Choroid plexus epithelial cell (primary cell): Measurements from ENCODE around the gene PRKG1.
A peak's percentile ranks its signal among the peaks of the same experiment; 100 is the strongest.
"Not testable (repeated sequence)": the region's sequence is repeated elsewhere in the genome, so short reads cannot be mapped to it uniquely, and the experiment has no call there.

Source experiments
- DNase-seq: peaks from one replicate; pipeline ENCODE4 v3.0.0-alpha.2; 2010; ENCODE audit warnings: low read depth
- H3K4me3 ChIP-seq: 2 replicates; pipeline ENCODE4 v1.5.1; 2011; ENCODE audit warnings: low read depth, mild to moderate bottlenecking, control low read depth, low read length, moderate library complexity
- CTCF ChIP-seq: conservative IDR thresholded peaks from 2 replicates; pipeline ENCODE4 v1.5.1; 2011; ENCODE audit warnings: low read depth, mild to moderate bottlenecking, control low read depth, inconsistent platforms, low read length, moderate library complexity

Gene PRKG1

GRCh38 chr10:51382181-51382580, 307.9 kb downstream of the PRKG1 start:
- no peak for TF ChIP-seq CTCF

GRCh38 chr10:51384971-51385370, 310.7 kb downstream of the PRKG1 start:
- DNase-seq, result peak; percentile 27
- no peak overlapping the region for H3K4me3 ChIP-seq
- no peak for TF ChIP-seq CTCF

More at GRCh38 chr10:51382181-51382580, 307.9 kb downstream of the PRKG1 start:
- H3K4me3 ChIP-seq, result no peak overlapping the region
- peak; percentile 13 for DNase-seq

GRCh38 chr10:51386248-51386885, 312.1 kb downstream of the PRKG1 start:
- no peak for TF ChIP-seq CTCF
- DNase-seq, result no peak

GRCh38 chr10:51389415-51390321, 315.4 kb downstream of the PRKG1 start:
- peak; percentile 94 for DNase-seq
- no peak overlapping the region for H3K4me3 ChIP-seq
- TF ChIP-seq CTCF, result peak; percentile 80

More at GRCh38 chr10:51386248-51386885, 312.1 kb downstream of the PRKG1 start:
- no peak overlapping the region for H3K4me3 ChIP-seq

GRCh38 chr10:51393006-51393405, 318.7 kb downstream of the PRKG1 start:
- DNase-seq, H3K4me3 ChIP-seq: not testable (repeated sequence)

- no peak for TF ChIP-seq CTCF
- no peak overlapping the region for H3K4me3 ChIP-seq
- no peak for DNase-seq
Observed at GRCh38 chr10:51394039-51394438, 319.8 kb downstream of the PRKG1 start.

GRCh38 chr10:51397244-51397643, 323.0 kb downstream of the PRKG1 start:
- H3K4me3 ChIP-seq, result no peak overlapping the region
- no peak for TF ChIP-seq CTCF
- no peak for DNase-seq
